Adrenal gland (tissue), 12 donors: ENCODE measurements around the gene STX18. TPM values are rescaled to one million over a fixed set of nuclear protein-coding genes. Genes with fewer than 3 reads are reported as not detected.

ENCODE experiments used
- DNase-seq, 7 donors: peaks; one replicate each; pipeline ENCODE4 v3.0.0-alpha.2; 2019 to 2020
- H3K27ac ChIP-seq, 5 donors: fragments of 200-600 bp; sonication (generic) in 4 of 5; 1 replicate in 3 of 5; 2 replicates in 2 of 5; pipeline versions ENCODE4 v1.5.1 to v1.8.0; 2016 to 2020; ENCODE audit warnings: mild to moderate bottlenecking in 1 of 5
- H3K27me3 ChIP-seq: fragments of 200-600 bp; 2 replicates; pipeline ENCODE4 v1.8.0; 2021
- H3K36me3 ChIP-seq, 2 donors: fragments of 200-600 bp; replicated peaks in 1 of 2; 1 replicate in 1 of 2; 2 replicates in 1 of 2; pipeline versions ENCODE4 v1.5.1 to v1.8.0; 2018 to 2022
- H3K4me1 ChIP-seq, 2 donors: fragments of 200-600 bp; replicated peaks in 1 of 2; 1 replicate in 1 of 2; 2 replicates in 1 of 2; pipeline versions ENCODE4 v1.5.1 to v1.8.0; 2018 to 2021
- H3K4me3 ChIP-seq, 4 donors: fragments of 200-600 bp; sonication (generic) in 3 of 4; one replicate each; pipeline ENCODE4 v1.5.1; 2016 to 2018
- H3K9me3 ChIP-seq, 3 donors: fragments of 200-600 bp; sonication (generic) in 1 of 3; replicated peaks in 1 of 3; 1 replicate in 2 of 3; 2 replicates in 1 of 3; pipeline versions ENCODE4 v1.5.1 to v1.8.0; 2016 to 2021
- POLR2A ChIP-seq, 2 donors: fragments of 450-650 bp; IDR thresholded peaks; one replicate each; pipeline ENCODE4 v1.6.1; 2017; ENCODE audit warnings: antibody characterized with exemption in 2 of 2, mild to moderate bottlenecking in 2 of 2, moderate library complexity in 1 of 2
- WGBS, 4 donors: extraction: QIAGEN DNeasy Blood & Tissue Kit in 2 of 4; methylation state at CpG; one replicate each; pipeline versions ENCODE4 v1.1.5 to v1.1.7; 2013 to 2017; 5-methylcytosine and 5-hydroxymethylcytosine counted together
- intact Hi-C, 2 donors: fragments of 100-400 bp; cut with DNase I; formaldehyde crosslinking; loops; one replicate each; pipeline versions ENCODE4 v1.14.1 to v1.15.0; 2022 to 2023
- polyA plus RNA-seq, 3 donors: library from polyadenylated mRNA; stranded (reverse); fragments of 200-250 nt in 2 of 3; fragments of 350-450 nt in 1 of 3; fragmentation: Illumina TruSeq in 1 of 3; extraction: RNeasy Lipid Tissue Mini Kit (QIAGEN cat#74804) in 1 of 3; gene quantifications; one replicate each; pipeline ENCODE4 v1.2.3, GENCODE V29; 2013 to 2014
- total RNA-seq, 9 donors: library from RNA; depleted of rRNA in 4 of 9; stranded (reverse); fragments of >200 nt in 4 of 9; fragments of 120-200 nt in 1 of 9; fragmentation: NEBNext Ultra II Directional in 1 of 9; extraction: Animal tissue kit (Norgen Biotek cat#: 25700) in 1 of 9; gene quantifications; one replicate each; pipeline versions ENCODE4 v1.1.0 to v1.2.4, GENCODE V29; 2013 to 2023
- TF ChIP-seq, protein P1 (sequence below), 6 experiments: fragments of 450-650 bp in 4 of 6; fragments of 200-600 bp in 2 of 6; sonication (generic) in 1 of 6; IDR thresholded peaks; 1 replicate in 5 of 6; 2 replicates in 1 of 6; pipeline versions ENCODE4 v1.5.1 to v1.8.0; 2016 to 2021; ENCODE audit warnings: antibody characterized with exemption in 6 of 6, mild to moderate bottlenecking in 2 of 6, moderate library complexity in 1 of 6
- donor health status: healthy with polysubstance abuse.
- donor health status: Bipolar disorder and iron deficiency.
- donor health status: DM: yes; HTN: yes; CAD: no.
- donor health status: DM: no; HTN: no; CAD: no.
- donor health status: DM: no; HTN: no; CAD: no.
- donor health status: DM: yes; HTN: yes; CAD: no.

STX18 gene
- total and polyA plus RNA-seq, 12 donors = 28.6 to 88.5 (median 38.1) TPM

DNA sequence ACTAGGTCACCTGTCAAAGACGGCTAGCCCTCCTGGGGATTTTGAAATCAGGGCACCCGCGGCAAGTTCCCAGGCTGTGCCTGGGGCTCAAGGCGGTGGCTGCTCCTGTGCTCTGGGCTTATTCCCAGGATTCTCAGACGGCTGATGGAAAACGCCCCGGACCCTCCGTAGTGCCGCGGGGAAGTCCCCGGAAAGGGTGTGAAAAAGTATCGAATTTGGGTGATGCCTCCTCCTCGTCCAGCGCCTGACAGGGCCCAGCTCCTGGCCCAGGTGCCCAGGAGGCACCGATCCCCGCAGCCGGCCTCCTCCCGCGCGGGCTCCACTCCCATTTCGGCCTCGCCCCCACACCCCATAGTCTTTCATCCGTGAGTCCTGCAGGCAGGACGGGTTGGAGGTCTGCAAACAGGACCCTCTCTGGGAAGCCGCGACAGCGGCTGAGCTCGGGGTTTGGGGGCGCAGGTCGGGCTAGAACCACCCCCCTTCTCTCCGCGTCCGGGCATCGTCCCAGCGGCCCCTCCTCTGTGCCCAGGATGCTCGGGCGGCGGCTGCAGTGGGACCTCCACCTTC, 156.0 kb downstream of the STX18 start:
- no peaks in the 10 kb centered on the region for H3K36me3 ChIP-seq
- intact Hi-C loops = no loop called here
- H3K9me3 ChIP-seq = no peaks in the 10 kb centered on the region
- peak overlapping the region in 1 of 5 donors; percentile 47 for H3K27ac ChIP-seq
- 1 to 3% (median 2%) methylated on average over 14 to 38 of the region's 38 CpGs; no CpG with 5 or more reads in 1 of the 4 donors for WGBS, 4 donors
- peaks cover 0 to 18% of the 10 kb centered on the region in 2 donors for H3K4me1 ChIP-seq
- DNase-seq = no peak
- peaks cover 27% of the 10 kb centered on the region for H3K27me3 ChIP-seq
- peak overlapping the region in 1 of 4 donors; percentile 38 for H3K4me3 ChIP-seq
- TF ChIP-seq, protein P1, sequence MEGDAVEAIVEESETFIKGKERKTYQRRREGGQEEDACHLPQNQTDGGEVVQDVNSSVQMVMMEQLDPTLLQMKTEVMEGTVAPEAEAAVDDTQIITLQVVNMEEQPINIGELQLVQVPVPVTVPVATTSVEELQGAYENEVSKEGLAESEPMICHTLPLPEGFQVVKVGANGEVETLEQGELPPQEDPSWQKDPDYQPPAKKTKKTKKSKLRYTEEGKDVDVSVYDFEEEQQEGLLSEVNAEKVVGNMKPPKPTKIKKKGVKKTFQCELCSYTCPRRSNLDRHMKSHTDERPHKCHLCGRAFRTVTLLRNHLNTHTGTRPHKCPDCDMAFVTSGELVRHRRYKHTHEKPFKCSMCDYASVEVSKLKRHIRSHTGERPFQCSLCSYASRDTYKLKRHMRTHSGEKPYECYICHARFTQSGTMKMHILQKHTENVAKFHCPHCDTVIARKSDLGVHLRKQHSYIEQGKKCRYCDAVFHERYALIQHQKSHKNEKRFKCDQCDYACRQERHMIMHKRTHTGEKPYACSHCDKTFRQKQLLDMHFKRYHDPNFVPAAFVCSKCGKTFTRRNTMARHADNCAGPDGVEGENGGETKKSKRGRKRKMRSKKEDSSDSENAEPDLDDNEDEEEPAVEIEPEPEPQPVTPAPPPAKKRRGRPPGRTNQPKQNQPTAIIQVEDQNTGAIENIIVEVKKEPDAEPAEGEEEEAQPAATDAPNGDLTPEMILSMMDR (IDR thresholded peaks at IDR 0.05) = no peak
- no peak for TF ChIP-seq POLR2A (IDR thresholded peaks at IDR 0.05)

GRCh38 chr4:4384837-4385236, 157.0 kb downstream of the STX18 start:
- TF ChIP-seq, protein P1 (IDR thresholded peaks at IDR 0.05) = peak in 3 of 6 experiments; percentile 14 to 35 (median 15)
- TF ChIP-seq POLR2A (IDR thresholded peaks at IDR 0.05) = no peak
- Histone ChIP-seq H3K27me3 (peaks cover 27% of the 10 kb centered on the region), H3K9me3 (no peaks in the 10 kb centered on the region), H3K36me3 (no peaks in the 10 kb centered on the region), H3K27ac (no peak overlapping the region), H3K4me3 (no peak overlapping the region), H3K4me1 (peaks cover 0 to 18% of the 10 kb centered on the region in 2 donors)
- WGBS, 4 donors = 43 to 59% (median 52%) methylated on average over 4 to 5 of the region's 5 CpGs
- DNase-seq = peak in 2 of 7 donors; percentile 11 to 61
- intact Hi-C loops = no loop called here

- WGBS, 4 donors = 77 to 84% (median 82%) methylated on average over 3 of the region's 3 CpGs
- Histone ChIP-seq H3K36me3 (no peaks in the 10 kb centered on the region), H3K4me1 (peaks cover 0 to 18% of the 10 kb centered on the region in 2 donors), H3K27ac (no peak overlapping the region), H3K27me3 (peaks cover 26% of the 10 kb centered on the region), H3K4me3 (no peak overlapping the region), H3K9me3 (no peaks in the 10 kb centered on the region)
- no peak for DNase-seq
- intact Hi-C loops = no loop called here
- TF ChIP-seq, protein P1 (IDR thresholded peaks at IDR 0.05) = no peak
- no peak for TF ChIP-seq POLR2A (IDR thresholded peaks at IDR 0.05)
Observed at GRCh38 chr4:4383085-4383484, 158.8 kb downstream of the STX18 start.

- no peak overlapping the region for H3K4me3 ChIP-seq
- no peaks in the 10 kb centered on the region for H3K27me3 ChIP-seq
- TF ChIP-seq POLR2A (IDR thresholded peaks at IDR 0.05) = no peak
- TF ChIP-seq, protein P1 (IDR thresholded peaks at IDR 0.05) = no peak
- no peaks in the 10 kb centered on the region for H3K9me3 ChIP-seq
- no peak for DNase-seq
- no peaks in the 10 kb centered on the region for H3K4me1 ChIP-seq
- WGBS, 4 donors = 41 to 65% (median 55%) methylated on average over 6 of the region's 6 CpGs
- intact Hi-C loops = no loop called here
- no peaks in the 10 kb centered on the region for H3K36me3 ChIP-seq
- H3K27ac ChIP-seq = no peak overlapping the region
Observed at GRCh38 chr4:4379540-4380087, 162.2 kb downstream of the STX18 start.
